Measurements from ENCODE around the gene CDH16. TPM values are rescaled to one million over a fixed set of nuclear protein-coding genes. Genes with fewer than 3 reads are reported as not detected.

CDH16 gene
- total RNA-seq, 1 donor from 2014 or later, result not detected

GRCh38 chr16:66906916-66907836, 11.5 kb downstream of the CDH16 start:
- Mint-ChIP-seq H3K4me3 (ENCODE audit: unreplicated experiment) (no peak overlapping the region), H3K4me1 (ENCODE audit: low read depth, unreplicated experiment) (no peaks in the 10 kb centered on the region), H3K36me3 (ENCODE audit: unreplicated experiment) (no peaks in the 10 kb centered on the region), H3K27ac (ENCODE audit: unreplicated experiment) (no peak overlapping the region), H3K27me3 (ENCODE audit: unreplicated experiment) (peaks cover 2% of the 10 kb centered on the region), H3K9me3 (ENCODE audit: unreplicated experiment) (no peaks in the 10 kb centered on the region)
- no peak for TF ChIP-seq CTCF (IDR thresholded peaks at IDR 0.05; ENCODE audit: partially characterized antibody, unreplicated experiment)
- DNase-seq, result no peak

- H3K4me3 Mint-ChIP-seq (ENCODE audit: unreplicated experiment), result no peak overlapping the region
- H3K27me3 Mint-ChIP-seq (ENCODE audit: unreplicated experiment), result peaks cover 3% of the 10 kb centered on the region
- peaks cover 4% of the 10 kb centered on the region for H3K4me1 Mint-ChIP-seq (ENCODE audit: low read depth, unreplicated experiment)
- H3K27ac Mint-ChIP-seq (ENCODE audit: unreplicated experiment), result no peak overlapping the region
- no peak for DNase-seq
- no peak for TF ChIP-seq CTCF (IDR thresholded peaks at IDR 0.05; ENCODE audit: partially characterized antibody, unreplicated experiment)
- no peaks in the 10 kb centered on the region for H3K9me3 Mint-ChIP-seq (ENCODE audit: unreplicated experiment)
- no peaks in the 10 kb centered on the region for H3K36me3 Mint-ChIP-seq (ENCODE audit: unreplicated experiment)
Measured at GRCh38 chr16:66905633-66906539, 12.8 kb downstream of the CDH16 start.

GRCh38 chr16:66904846-66905632, 13.6 kb downstream of the CDH16 start:
- Mint-ChIP-seq H3K27ac (ENCODE audit: unreplicated experiment) (no peak overlapping the region), H3K36me3 (ENCODE audit: unreplicated experiment) (no peaks in the 10 kb centered on the region), H3K4me3 (ENCODE audit: unreplicated experiment) (no peak overlapping the region), H3K4me1 (ENCODE audit: low read depth, unreplicated experiment) (peaks cover 13% of the 10 kb centered on the region), H3K9me3 (ENCODE audit: unreplicated experiment) (no peaks in the 10 kb centered on the region), H3K27me3 (ENCODE audit: unreplicated experiment) (peaks cover 4% of the 10 kb centered on the region)
- no peak for DNase-seq
- TF ChIP-seq CTCF (IDR thresholded peaks at IDR 0.05; ENCODE audit: partially characterized antibody, unreplicated experiment), result no peak

- no peak for TF ChIP-seq CTCF (IDR thresholded peaks at IDR 0.05; ENCODE audit: partially characterized antibody, unreplicated experiment)
- no peak overlapping the region for H3K27ac Mint-ChIP-seq (ENCODE audit: unreplicated experiment)
- H3K4me3 Mint-ChIP-seq (ENCODE audit: unreplicated experiment), result no peak overlapping the region
- peaks cover 19% of the 10 kb centered on the region for H3K4me1 Mint-ChIP-seq (ENCODE audit: low read depth, unreplicated experiment)
- H3K36me3 Mint-ChIP-seq (ENCODE audit: unreplicated experiment), result no peaks in the 10 kb centered on the region
- no peaks in the 10 kb centered on the region for H3K9me3 Mint-ChIP-seq (ENCODE audit: unreplicated experiment)
- peaks cover 7% of the 10 kb centered on the region for H3K27me3 Mint-ChIP-seq (ENCODE audit: unreplicated experiment)
- no peak for DNase-seq
Measured at GRCh38 chr16:66904428-66904845, 14.2 kb downstream of the CDH16 start.
